ENCODE measurements around the gene STAG1.

DNA sequence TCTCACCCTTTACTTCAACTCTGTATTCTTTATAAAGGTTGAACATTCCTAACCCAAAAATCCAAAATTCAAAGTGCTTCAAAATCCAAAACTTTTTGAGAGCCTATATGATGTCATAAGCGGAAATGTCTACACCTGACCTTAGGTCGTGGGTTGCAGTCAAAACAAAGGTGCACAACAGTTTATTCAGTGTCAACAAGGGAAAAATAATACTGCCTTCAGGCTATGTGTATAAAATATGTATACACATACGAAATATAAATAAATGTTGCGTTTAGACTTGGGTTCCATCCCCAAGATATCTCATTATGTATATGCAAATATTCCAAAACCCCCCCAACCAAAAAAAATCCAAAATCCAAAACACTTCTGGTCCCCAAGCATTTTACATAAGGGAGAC, 90.9 kb downstream of the STAG1 start:
- TF ChIP-seq, protein P1, sequence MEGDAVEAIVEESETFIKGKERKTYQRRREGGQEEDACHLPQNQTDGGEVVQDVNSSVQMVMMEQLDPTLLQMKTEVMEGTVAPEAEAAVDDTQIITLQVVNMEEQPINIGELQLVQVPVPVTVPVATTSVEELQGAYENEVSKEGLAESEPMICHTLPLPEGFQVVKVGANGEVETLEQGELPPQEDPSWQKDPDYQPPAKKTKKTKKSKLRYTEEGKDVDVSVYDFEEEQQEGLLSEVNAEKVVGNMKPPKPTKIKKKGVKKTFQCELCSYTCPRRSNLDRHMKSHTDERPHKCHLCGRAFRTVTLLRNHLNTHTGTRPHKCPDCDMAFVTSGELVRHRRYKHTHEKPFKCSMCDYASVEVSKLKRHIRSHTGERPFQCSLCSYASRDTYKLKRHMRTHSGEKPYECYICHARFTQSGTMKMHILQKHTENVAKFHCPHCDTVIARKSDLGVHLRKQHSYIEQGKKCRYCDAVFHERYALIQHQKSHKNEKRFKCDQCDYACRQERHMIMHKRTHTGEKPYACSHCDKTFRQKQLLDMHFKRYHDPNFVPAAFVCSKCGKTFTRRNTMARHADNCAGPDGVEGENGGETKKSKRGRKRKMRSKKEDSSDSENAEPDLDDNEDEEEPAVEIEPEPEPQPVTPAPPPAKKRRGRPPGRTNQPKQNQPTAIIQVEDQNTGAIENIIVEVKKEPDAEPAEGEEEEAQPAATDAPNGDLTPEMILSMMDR (IDR thresholded peaks at IDR 0.05): no peak
- TF ChIP-seq POLR2A (IDR thresholded peaks at IDR 0.05; ENCODE audit: low read depth): no peak
- no peak for TF ChIP-seq EP300 (IDR thresholded peaks at IDR 0.05)
- no peak for TF ChIP-seq POLR2AphosphoS5 (IDR thresholded peaks at IDR 0.05)

Measured in esophagus muscularis mucosa (tissue), 4 donors.